Panc1 (cell line): Measurements from ENCODE around the gene AKIRIN2. TPM values are rescaled to one million over a fixed set of nuclear protein-coding genes. Genes with fewer than 3 reads are reported as not detected.
A peak's percentile ranks its signal among the peaks of the same experiment; 100 is the strongest.

Experiments used
- ATAC-seq: fragments of 200-7000 bp; cut with Tn5 transposase; 2 replicates; pipeline ENCODE4 v1.9.1; 2020; ENCODE audit warnings: mild to moderate bottlenecking, moderate library complexity
- BruUV-seq: library from RNA; stranded (reverse); fragments of 400-500 nt; replicated peaks from 2 replicates; lab custom pipeline; 2021; lab: Mats Ljungman, UMichigan
- CTCF ChIA-PET: fragments of 300-600 bp; sonication (Branson Sonifier 250); formaldehyde crosslinking; loops from one replicate; lab custom pipeline; 2022; ENCODE audit warnings: antibody characterized with exemption; lab: Charles Lee
- POLR2A ChIA-PET: fragments of 300-600 bp; sonication (Branson Sonifier 250); formaldehyde crosslinking; loops from one replicate; lab custom pipeline; 2022; ENCODE audit warnings: antibody characterized with exemption; lab: Charles Lee
- DNase-seq: peaks from one replicate; pipeline ENCODE4 v3.0.0-alpha.2; 2010; ENCODE audit warnings: low read depth, low spot score
- H3K27ac ChIP-seq: 2 replicates; pipeline ENCODE4 v1.5.1; 2011; ENCODE audit warnings: mild to moderate bottlenecking, low read length, inconsistent platforms
- H3K27me3 ChIP-seq: fragments of 200-500 bp; sonication (Bioruptor generic); 2 replicates; pipeline ENCODE4 v1.6.0; 2014; ENCODE audit warnings: low read length, inconsistent platforms; ENCODE audit not compliant: control insufficient read depth, insufficient read depth
- H3K36me3 ChIP-seq: fragments of 200-500 bp; sonication (Bioruptor generic); 2 replicates; pipeline ENCODE4 v1.5.1; 2014; ENCODE audit warnings: inconsistent platforms, mild to moderate bottlenecking, low read length, moderate library complexity; ENCODE audit not compliant: control insufficient read depth, insufficient read depth
- H3K4me1 ChIP-seq: 2 replicates; pipeline ENCODE4 v1.5.1; 2011; ENCODE audit warnings: inconsistent platforms, mild to moderate bottlenecking, low read length, moderate library complexity; ENCODE audit not compliant: control insufficient read depth, insufficient read depth
- H3K4me3 ChIP-seq, 2 experiments: 2 replicates each; pipeline ENCODE4 v1.5.1; 2011 to 2012; ENCODE audit warnings: low read depth in 2 of 2, low read length in 2 of 2, mild to moderate bottlenecking in 2 of 2, inconsistent platforms in 1 of 2, moderate library complexity in 1 of 2
- H3K9me3 ChIP-seq: fragments of 200-500 bp; sonication (Bioruptor generic); 2 replicates; pipeline ENCODE4 v1.5.1; 2014; ENCODE audit warnings: low read depth, mild to moderate bottlenecking, inconsistent platforms, low read length, moderate library complexity; ENCODE audit not compliant: control insufficient read depth, insufficient read depth
- CTCF ChIP-seq: fragments of 450-650 bp; IDR thresholded peaks from 2 replicates; pipeline ENCODE4 v1.5.1; 2017; ENCODE audit warnings: mild to moderate bottlenecking
- POLR2AphosphoS5 ChIP-seq: IDR thresholded peaks from 2 replicates; pipeline ENCODE4 v1.6.1; 2012; ENCODE audit warnings: mild to moderate bottlenecking, low read depth, low read length, moderate library complexity
- REST ChIP-seq, 2 experiments: IDR thresholded peaks; 2 replicates each; pipeline ENCODE4 v1.6.1; 2011 to 2012; ENCODE audit warnings: low read depth in 2 of 2, control low read depth in 1 of 2, low read length in 1 of 2, mild to moderate bottlenecking in 1 of 2, moderate library complexity in 1 of 2; ENCODE audit not compliant: insufficient read depth in 1 of 2
- SIN3A ChIP-seq: IDR thresholded peaks from 2 replicates; pipeline ENCODE4 v1.6.1; 2012; ENCODE audit warnings: low read depth, mild to moderate bottlenecking, low read length, moderate library complexity, borderline replicate concordance; ENCODE audit not compliant: insufficient read depth
- TCF7L2 ChIP-seq: IDR thresholded peaks from 2 replicates; pipeline ENCODE4 v1.6.1; 2011; ENCODE audit warnings: mild to moderate bottlenecking, low read depth, low read length, inconsistent platforms
- in situ Hi-C: cut with HindIII; loops from 2 replicates; pipeline ENCODE4 v1.10.0; 2016; ENCODE audit warnings: low sequenced_read_pairs, low pct_unique_long_range_greater_than_20kb
- intact Hi-C: fragments of 100-400 bp; cut with micrococcal nuclease; formaldehyde crosslinking; loops from one replicate; pipeline ENCODE4 v1.10.0; 2022; ENCODE audit not compliant: unreplicated experiment
- total RNA-seq: library from RNA; stranded (reverse); gene quantifications from one replicate; pipeline ENCODE4 v1.2.1, GENCODE V29; 2021; ENCODE audit not compliant: unreplicated experiment

The AKIRIN2 gene
- total RNA-seq, 1 experiment from 2014 or later, result 47.6 TPM

- no peak for TF ChIP-seq CTCF
- no peak for TF ChIP-seq POLR2AphosphoS5
- TF ChIP-seq TCF7L2, result no peak
- no peak for TF ChIP-seq SIN3A
- TF ChIP-seq REST (IDR thresholded peaks at IDR 0.05; ENCODE audit: insufficient read depth in 1 of 2, low read depth in 2 of 2, low read length in 1 of 2), result no peak
- POLR2A ChIA-PET, result interaction anchor here (0.6 kb wide), 1 partner anchor 38 kb away, joined by 3 read pairs; no protein-coding TSS in a partner anchor
- Histone ChIP-seq H3K27ac (no peak overlapping the region), H3K27me3 (no peaks in the 10 kb centered on the region), H3K4me1 (no peaks in the 10 kb centered on the region), H3K9me3 (no peaks in the 10 kb centered on the region), H3K4me3 (no peak overlapping the region), H3K36me3 (peaks cover 23% of the 10 kb centered on the region; the same call in 1 of the 2 replicates)
- DNase-seq (no peak), ATAC-seq (no peak)
- CTCF ChIA-PET, result no interaction called here
- intact Hi-C loops, result no loop called here
- in situ Hi-C loops, result no loop called here
- no TSS peak for BruUV-seq
Observed at GRCh38 chr6:87661503-87661902, 40.5 kb downstream of the AKIRIN2 start.

- Histone ChIP-seq H3K9me3 (no peaks in the 10 kb centered on the region), H3K27ac (no peak overlapping the region), H3K4me1 (no peaks in the 10 kb centered on the region), H3K4me3 (no peak overlapping the region), H3K36me3 (peaks cover 23% of the 10 kb centered on the region; the same call in 1 of the 2 replicates), H3K27me3 (no peaks in the 10 kb centered on the region)
- DNase-seq, result no peak
- BruUV-seq, result no TSS peak
- CTCF ChIA-PET, result no interaction called here
- intact Hi-C loops (no loop called here), in situ Hi-C loops (no loop called here)
- POLR2A ChIA-PET, result interaction anchor here (0.6 kb wide), 1 partner anchor 39 kb away, joined by 3 read pairs; no protein-coding TSS in a partner anchor
- no peak for ATAC-seq
- TF ChIP-seq POLR2AphosphoS5, result no peak
Observed at GRCh38 chr6:87661016-87661415, 41.0 kb downstream of the AKIRIN2 start.

GRCh38 chr6:87660226-87660911, 41.7 kb downstream of the AKIRIN2 start:
- ATAC-seq, result peak; percentile 77
- in situ Hi-C loops, result no loop called here
- POLR2A ChIA-PET, result no interaction called here

More at GRCh38 chr6:87660226-87660911, 41.7 kb downstream of the AKIRIN2 start:
- H3K9me3 ChIP-seq, result no peaks in the 10 kb centered on the region
- no peak for TF ChIP-seq POLR2AphosphoS5
- TF ChIP-seq CTCF, result no peak
- no peak for TF ChIP-seq TCF7L2
- DNase-seq, result no peak
- H3K4me1 ChIP-seq, result no peaks in the 10 kb centered on the region
- no peak overlapping the region for H3K27ac ChIP-seq
- H3K4me3 ChIP-seq, result no peak overlapping the region
- no peaks in the 10 kb centered on the region for H3K27me3 ChIP-seq
- BruUV-seq, result no TSS peak
- intact Hi-C loops, result no loop called here
- peaks cover 19% of the 10 kb centered on the region; the same call in 1 of the 2 replicates for H3K36me3 ChIP-seq
- CTCF ChIA-PET, result no interaction called here
